Fibroblast of lung (primary cell): ENCODE measurements around the gene CSNK1D. TPM values are rescaled to one million over a fixed set of nuclear protein-coding genes. Genes with fewer than 3 reads are reported as not detected.
A peak's percentile ranks its signal among the peaks of the same experiment; 100 is the strongest.

Experiments
- DNase-seq, 2 donors: peaks; one replicate each; pipeline versions ENCODE4 v3.0.0 to v3.0.0-alpha.2; 2010; ENCODE audit warnings: low read depth in 2 of 2
- H2AFZ ChIP-seq: 2 replicates; pipeline ENCODE4 v1.5.1; 2012; ENCODE audit warnings: low read length, control low read depth, inconsistent platforms
- H3K27ac ChIP-seq: 2 replicates; pipeline ENCODE4 v1.5.1; 2011; ENCODE audit warnings: low read length, control low read depth; ENCODE audit not compliant: insufficient read depth
- H3K27me3 ChIP-seq: 2 replicates; pipeline ENCODE4 v1.5.1; 2011; ENCODE audit warnings: mild to moderate bottlenecking, low read length; ENCODE audit not compliant: control insufficient read depth, insufficient read depth
- H3K36me3 ChIP-seq: 2 replicates; pipeline ENCODE4 v1.5.1; 2011; ENCODE audit warnings: low read length; ENCODE audit not compliant: control insufficient read depth, insufficient read depth
- H3K4me1 ChIP-seq: 2 replicates; pipeline ENCODE4 v1.5.1; 2011; ENCODE audit warnings: low read length; ENCODE audit not compliant: control insufficient read depth, insufficient read depth; ENCODE audit errors: extremely low read depth
- H3K4me2 ChIP-seq: 2 replicates; pipeline ENCODE4 v1.5.1; 2011; ENCODE audit warnings: low read length, control low read depth; ENCODE audit not compliant: insufficient read depth; ENCODE audit errors: extremely low read depth
- H3K4me3 ChIP-seq, 4 experiments: fragments of 200-600 bp in 1 of 4; sonication (generic) in 1 of 4; replicated peaks in 1 of 4; 2 replicates each; pipeline ENCODE4 v1.5.1; 2011 to 2016; ENCODE audit warnings: low read length in 4 of 4, low read depth in 3 of 4, mild to moderate bottlenecking in 3 of 4, control low read depth in 2 of 4, inconsistent platforms in 1 of 4, mixed read lengths in 1 of 4; ENCODE audit not compliant: insufficient read depth in 1 of 4; ENCODE audit errors: control extremely low read depth in 1 of 4
- H3K79me2 ChIP-seq: 2 replicates; pipeline ENCODE4 v1.5.1; 2012; ENCODE audit warnings: mild to moderate bottlenecking, low read length, inconsistent platforms; ENCODE audit not compliant: control insufficient read depth, insufficient read depth
- H3K9ac ChIP-seq: 2 replicates; pipeline ENCODE4 v1.5.1; 2011; ENCODE audit warnings: mild to moderate bottlenecking, low read length, control low read depth; ENCODE audit not compliant: insufficient read depth
- H3K9me3 ChIP-seq: 2 replicates; pipeline ENCODE4 v1.5.1; 2012; ENCODE audit warnings: low read depth, low read length; ENCODE audit not compliant: control insufficient read depth, insufficient read depth
- H4K20me1 ChIP-seq: 2 replicates; pipeline ENCODE4 v1.5.1; 2011; ENCODE audit warnings: low read length; ENCODE audit not compliant: control insufficient read depth, insufficient read depth; ENCODE audit errors: extremely low read depth
- CTCF ChIP-seq, 2 donors: IDR thresholded peaks in 1 of 2; conservative IDR thresholded peaks in 1 of 2; 1 replicate in 1 of 2; 2 replicates in 1 of 2; pipeline ENCODE4 v1.5.1; 2011 to 2012; ENCODE audit warnings: low read length in 2 of 2, control low read depth in 1 of 2, inconsistent platforms in 1 of 2, low read depth in 1 of 2, mild to moderate bottlenecking in 1 of 2
- EZH2 ChIP-seq: IDR thresholded peaks from 2 replicates; pipeline ENCODE4 v1.5.1; 2012; ENCODE audit warnings: low read length, control low read depth, mild to moderate bottlenecking; ENCODE audit errors: missing control alignments
- polyA plus RNA-seq, 2 donors: library from polyadenylated mRNA; depleted of rRNA in 1 of 2; stranded (reverse) in 1 of 2; unstranded in 1 of 2; fragments of >200 nt; gene quantifications; 2 replicates each; pipeline ENCODE4 v1.2.1, GENCODE V29; 2011 to 2012; ENCODE audit warnings: missing spikeins in 1 of 2
- total RNA-seq: library from RNA; depleted of rRNA; stranded (reverse); fragments of >200 nt; gene quantifications from 2 replicates; pipeline ENCODE4 v1.2.1, GENCODE V29; 2014

The CSNK1D gene
- total and polyA plus RNA-seq, 2 donors (not counting 1 experiment from before 2014, with no cell fraction given): 64.9 to 112 TPM

GRCh38 chr17:82231562-82232321 lies 41.8 kb downstream of the CSNK1D start:
- Histone ChIP-seq H3K4me3 (peak overlapping the region; percentile 49 to 77 (median 71)), H3K27ac (peak overlapping the region; percentile 69), H3K79me2 (peaks cover 70% of the 10 kb centered on the region), H3K27me3 (no peaks in the 10 kb centered on the region), H3K4me2 (peak overlapping the region; percentile 94), H4K20me1 (no peaks in the 10 kb centered on the region), H3K4me1 (peaks cover 25% of the 10 kb centered on the region), H3K9me3 (no peaks in the 10 kb centered on the region), H3K36me3 (peaks cover 14% of the 10 kb centered on the region), H3K9ac (peak overlapping the region; percentile 58), H2AFZ (no peak overlapping the region)
- no peak for TF ChIP-seq CTCF (conservative IDR thresholded peaks at IDR 0.05 in 1 of 2, IDR thresholded peaks at IDR 0.05 in 1 of 2; ENCODE audit: low read depth in 1 of 2, low read length in 2 of 2)
- no peak for TF ChIP-seq EZH2
- peak; percentile 50 to 76 for DNase-seq

GRCh38 chr17:82231312-82231561 lies 42.3 kb downstream of the CSNK1D start:
- H3K4me1 ChIP-seq: peaks cover 20% of the 10 kb centered on the region
- no peaks in the 10 kb centered on the region for H3K27me3 ChIP-seq
- peaks cover 66% of the 10 kb centered on the region for H3K79me2 ChIP-seq
- no peak for DNase-seq
- TF ChIP-seq CTCF (conservative IDR thresholded peaks at IDR 0.05 in 1 of 2, IDR thresholded peaks at IDR 0.05 in 1 of 2; ENCODE audit: low read depth in 1 of 2, low read length in 2 of 2): no peak
- TF ChIP-seq EZH2: no peak
- no peak overlapping the region for H2AFZ ChIP-seq
- peak overlapping the region; percentile 58 for H3K9ac ChIP-seq
- no peaks in the 10 kb centered on the region for H4K20me1 ChIP-seq
- peak overlapping the region; percentile 69 for H3K27ac ChIP-seq
- H3K4me2 ChIP-seq: peak overlapping the region; percentile 94
- H3K36me3 ChIP-seq: peaks cover 11% of the 10 kb centered on the region
- no peaks in the 10 kb centered on the region for H3K9me3 ChIP-seq
- H3K4me3 ChIP-seq: peak overlapping the region; percentile 49 to 77 (median 71)

GRCh38 chr17:82230609-82231311 lies 42.7 kb downstream of the CSNK1D start:
- Histone ChIP-seq H2AFZ (no peak overlapping the region), H3K9ac (peak overlapping the region; percentile 58)

More at GRCh38 chr17:82230609-82231311, 42.7 kb downstream of the CSNK1D start:
- Histone ChIP-seq H3K4me1 (peaks cover 15% of the 10 kb centered on the region), H3K4me2 (peak overlapping the region; percentile 77), H3K36me3 (peaks cover 7% of the 10 kb centered on the region), H3K79me2 (peaks cover 61% of the 10 kb centered on the region), H3K27me3 (no peaks in the 10 kb centered on the region), H3K9me3 (no peaks in the 10 kb centered on the region), H3K4me3 (peak overlapping the region; percentile 68 to 77 (median 75)), H3K27ac (no peak overlapping the region), H4K20me1 (no peaks in the 10 kb centered on the region)
- TF ChIP-seq EZH2 (no peak), CTCF (conservative IDR thresholded peaks at IDR 0.05 in 1 of 2, IDR thresholded peaks at IDR 0.05 in 1 of 2; ENCODE audit: low read depth in 1 of 2, low read length in 2 of 2) (peak; percentile 28 to 29)
- DNase-seq: peak; percentile 79 to 90
